Measurements from ENCODE around the gene SLAMF6.

The SLAMF6 gene

GRCh38 chr1:160454371-160455152 lies 68.5 kb downstream of the SLAMF6 start:
- Mint-ChIP-seq H3K9me3 (no peaks in the 10 kb centered on the region), H3K36me3 (ENCODE audit: low read depth) (no peaks in the 10 kb centered on the region), H3K4me3 (no peak overlapping the region), H3K4me1 (peaks cover 11% of the 10 kb centered on the region), H3K27ac (no peak overlapping the region), H3K27me3 (ENCODE audit: low read depth, poor library complexity) (peaks cover 6% of the 10 kb centered on the region)
- no peak for DNase-seq
- TF ChIP-seq CTCF (IDR thresholded peaks at IDR 0.05): no peak

- H3K27me3 Mint-ChIP-seq (ENCODE audit: low read depth, poor library complexity): peaks cover 3% of the 10 kb centered on the region
- DNase-seq: no peak
- H3K4me3 Mint-ChIP-seq: no peak overlapping the region
- peaks cover 2% of the 10 kb centered on the region for H3K4me1 Mint-ChIP-seq
- no peak for TF ChIP-seq CTCF (IDR thresholded peaks at IDR 0.05)
- no peaks in the 10 kb centered on the region for H3K36me3 Mint-ChIP-seq (ENCODE audit: low read depth)
- H3K9me3 Mint-ChIP-seq: no peaks in the 10 kb centered on the region
- no peak overlapping the region for H3K27ac Mint-ChIP-seq
Measured at GRCh38 chr1:160453443-160453842, 69.6 kb downstream of the SLAMF6 start.

- no peak for TF ChIP-seq CTCF (IDR thresholded peaks at IDR 0.05)
- peaks cover 3% of the 10 kb centered on the region for H3K27me3 Mint-ChIP-seq (ENCODE audit: low read depth, poor library complexity)
- no peak overlapping the region for H3K27ac Mint-ChIP-seq
- no peak overlapping the region for H3K4me3 Mint-ChIP-seq
- no peaks in the 10 kb centered on the region for H3K36me3 Mint-ChIP-seq (ENCODE audit: low read depth)
- H3K9me3 Mint-ChIP-seq: no peaks in the 10 kb centered on the region
- no peaks in the 10 kb centered on the region for H3K4me1 Mint-ChIP-seq
- DNase-seq: no peak
Measured at GRCh38 chr1:160451859-160452232, 71.2 kb downstream of the SLAMF6 start.

- no peak for TF ChIP-seq CTCF (IDR thresholded peaks at IDR 0.05)
- DNase-seq: no peak
- Mint-ChIP-seq H3K4me3 (no peak overlapping the region), H3K36me3 (ENCODE audit: low read depth) (no peaks in the 10 kb centered on the region), H3K9me3 (no peaks in the 10 kb centered on the region), H3K27ac (no peak overlapping the region), H3K4me1 (no peaks in the 10 kb centered on the region), H3K27me3 (ENCODE audit: low read depth, poor library complexity) (peaks cover 9% of the 10 kb centered on the region)
Measured at GRCh38 chr1:160451119-160451858, 71.8 kb downstream of the SLAMF6 start.

GRCh38 chr1:160449494-160449893 lies 73.6 kb downstream of the SLAMF6 start:
- Mint-ChIP-seq H3K4me1 (no peaks in the 10 kb centered on the region), H3K4me3 (no peak overlapping the region), H3K27me3 (ENCODE audit: low read depth, poor library complexity) (peaks cover 6% of the 10 kb centered on the region), H3K9me3 (no peaks in the 10 kb centered on the region), H3K27ac (no peak overlapping the region), H3K36me3 (ENCODE audit: low read depth) (no peaks in the 10 kb centered on the region)
- no peak for DNase-seq
- no peak for TF ChIP-seq CTCF (IDR thresholded peaks at IDR 0.05)
